ENCODE results near the gene RAB4A. TPM values are rescaled to one million over a fixed set of nuclear protein-coding genes. Genes with fewer than 3 reads are reported as not detected.

The RAB4A gene
- total and polyA plus RNA-seq, 2 of the 13 experiments (the other 11 are each of a cell fraction or from before 2014, with no cell fraction given) = 56.0 to 80.1 TPM

DNA sequence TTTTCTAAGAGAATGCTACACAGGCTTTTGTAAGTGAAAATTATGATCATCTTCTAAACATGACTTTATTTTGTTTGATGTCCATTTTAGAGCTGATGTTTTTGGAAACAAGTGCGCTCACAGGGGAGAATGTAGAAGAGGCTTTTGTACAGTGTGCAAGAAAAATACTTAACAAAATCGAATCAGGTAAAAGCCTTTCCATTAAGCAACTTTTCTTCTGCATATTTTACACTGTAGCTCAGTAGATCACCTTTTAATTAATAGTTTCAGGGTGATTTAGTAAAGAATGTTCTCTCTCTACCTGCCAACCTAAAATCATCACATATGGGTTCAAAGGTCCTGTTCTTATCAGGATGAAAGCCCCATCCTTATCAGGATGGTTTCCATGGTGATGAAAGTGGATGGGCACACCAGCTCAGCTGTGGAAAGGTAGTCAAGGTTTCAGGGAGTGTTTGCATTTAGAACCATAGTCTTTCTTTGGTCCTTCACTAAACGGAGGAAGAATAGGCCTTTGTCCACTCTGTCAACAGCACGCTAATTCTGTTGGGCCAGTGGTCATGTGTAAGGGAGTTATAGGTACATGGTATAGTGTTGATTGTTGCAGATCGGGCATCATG lies 28.1 kb downstream of the RAB4A start (continued):
- TF ChIP-seq RBAK (CRISPR knock-in tag; IDR thresholded peaks at IDR 0.05) = no peak
- TF ChIP-seq, protein P1, sequence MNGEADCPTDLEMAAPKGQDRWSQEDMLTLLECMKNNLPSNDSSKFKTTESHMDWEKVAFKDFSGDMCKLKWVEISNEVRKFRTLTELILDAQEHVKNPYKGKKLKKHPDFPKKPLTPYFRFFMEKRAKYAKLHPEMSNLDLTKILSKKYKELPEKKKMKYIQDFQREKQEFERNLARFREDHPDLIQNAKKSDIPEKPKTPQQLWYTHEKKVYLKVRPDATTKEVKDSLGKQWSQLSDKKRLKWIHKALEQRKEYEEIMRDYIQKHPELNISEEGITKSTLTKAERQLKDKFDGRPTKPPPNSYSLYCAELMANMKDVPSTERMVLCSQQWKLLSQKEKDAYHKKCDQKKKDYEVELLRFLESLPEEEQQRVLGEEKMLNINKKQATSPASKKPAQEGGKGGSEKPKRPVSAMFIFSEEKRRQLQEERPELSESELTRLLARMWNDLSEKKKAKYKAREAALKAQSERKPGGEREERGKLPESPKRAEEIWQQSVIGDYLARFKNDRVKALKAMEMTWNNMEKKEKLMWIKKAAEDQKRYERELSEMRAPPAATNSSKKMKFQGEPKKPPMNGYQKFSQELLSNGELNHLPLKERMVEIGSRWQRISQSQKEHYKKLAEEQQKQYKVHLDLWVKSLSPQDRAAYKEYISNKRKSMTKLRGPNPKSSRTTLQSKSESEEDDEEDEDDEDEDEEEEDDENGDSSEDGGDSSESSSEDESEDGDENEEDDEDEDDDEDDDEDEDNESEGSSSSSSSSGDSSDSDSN (CRISPR knock-in tag; IDR thresholded peaks at IDR 0.05) = no peak
- TF ChIP-seq, protein P2, sequence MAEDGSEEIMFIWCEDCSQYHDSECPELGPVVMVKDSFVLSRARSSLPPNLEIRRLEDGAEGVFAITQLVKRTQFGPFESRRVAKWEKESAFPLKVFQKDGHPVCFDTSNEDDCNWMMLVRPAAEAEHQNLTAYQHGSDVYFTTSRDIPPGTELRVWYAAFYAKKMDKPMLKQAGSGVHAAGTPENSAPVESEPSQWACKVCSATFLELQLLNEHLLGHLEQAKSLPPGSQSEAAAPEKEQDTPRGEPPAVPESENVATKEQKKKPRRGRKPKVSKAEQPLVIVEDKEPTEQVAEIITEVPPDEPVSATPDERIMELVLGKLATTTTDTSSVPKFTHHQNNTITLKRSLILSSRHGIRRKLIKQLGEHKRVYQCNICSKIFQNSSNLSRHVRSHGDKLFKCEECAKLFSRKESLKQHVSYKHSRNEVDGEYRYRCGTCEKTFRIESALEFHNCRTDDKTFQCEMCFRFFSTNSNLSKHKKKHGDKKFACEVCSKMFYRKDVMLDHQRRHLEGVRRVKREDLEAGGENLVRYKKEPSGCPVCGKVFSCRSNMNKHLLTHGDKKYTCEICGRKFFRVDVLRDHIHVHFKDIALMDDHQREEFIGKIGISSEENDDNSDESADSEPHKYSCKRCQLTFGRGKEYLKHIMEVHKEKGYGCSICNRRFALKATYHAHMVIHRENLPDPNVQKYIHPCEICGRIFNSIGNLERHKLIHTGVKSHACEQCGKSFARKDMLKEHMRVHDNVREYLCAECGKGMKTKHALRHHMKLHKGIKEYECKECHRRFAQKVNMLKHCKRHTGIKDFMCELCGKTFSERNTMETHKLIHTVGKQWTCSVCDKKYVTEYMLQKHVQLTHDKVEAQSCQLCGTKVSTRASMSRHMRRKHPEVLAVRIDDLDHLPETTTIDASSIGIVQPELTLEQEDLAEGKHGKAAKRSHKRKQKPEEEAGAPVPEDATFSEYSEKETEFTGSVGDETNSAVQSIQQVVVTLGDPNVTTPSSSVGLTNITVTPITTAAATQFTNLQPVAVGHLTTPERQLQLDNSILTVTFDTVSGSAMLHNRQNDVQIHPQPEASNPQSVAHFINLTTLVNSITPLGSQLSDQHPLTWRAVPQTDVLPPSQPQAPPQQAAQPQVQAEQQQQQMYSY (CRISPR knock-in tag; IDR thresholded peaks at IDR 0.05) = no peak
- no peak for TF ChIP-seq ZNF558 (CRISPR knock-in tag; IDR thresholded peaks at IDR 0.05; ENCODE audit: borderline replicate concordance)
- TF ChIP-seq NFIC (IDR thresholded peaks at IDR 0.05; ENCODE audit: low read length) = no peak; the same call in 1 of the 2 replicates
- TF ChIP-seq SMAD1 (CRISPR knock-in tag; IDR thresholded peaks at IDR 0.05; ENCODE audit: borderline replicate concordance, low read depth) = no peak
- no peak for TF ChIP-seq THYN1 (CRISPR knock-in tag; IDR thresholded peaks at IDR 0.05; ENCODE audit: borderline replicate concordance, low read depth)
- TF ChIP-seq ZBTB8A (CRISPR knock-in tag; IDR thresholded peaks at IDR 0.05; ENCODE audit: borderline replicate concordance, low read depth) = no peak
- TF ChIP-seq ZNF784 (CRISPR knock-in tag; IDR thresholded peaks at IDR 0.05; ENCODE audit: borderline replicate concordance) = no peak
- no peak for TF ChIP-seq ZNF652 (CRISPR knock-in tag; IDR thresholded peaks at IDR 0.05; ENCODE audit: borderline replicate concordance, low read depth)
- TF ChIP-seq SIN3B (IDR thresholded peaks at IDR 0.05; ENCODE audit: low read length) = no peak
- TF ChIP-seq SMAD9 (CRISPR knock-in tag; IDR thresholded peaks at IDR 0.05) = no peak
- TF ChIP-seq ZNF879 (CRISPR knock-in tag; IDR thresholded peaks at IDR 0.05) = no peak
- no peak for TF ChIP-seq ZNF318 (CRISPR knock-in tag; IDR thresholded peaks at IDR 0.05)

Data from HepG2 (cell line).